Fibroblast of the conjunctiva (primary cell): ENCODE measurements around the gene RNF152.
"Not testable (repeated sequence)": the region's sequence is repeated elsewhere in the genome, so short reads cannot be mapped to it uniquely, and the experiment has no call there.

Source experiments
- DNase-seq: peaks from one replicate; pipeline ENCODE4 v3.0.0-alpha.2; 2010; ENCODE audit warnings: low read depth

The RNF152 gene

DNA sequence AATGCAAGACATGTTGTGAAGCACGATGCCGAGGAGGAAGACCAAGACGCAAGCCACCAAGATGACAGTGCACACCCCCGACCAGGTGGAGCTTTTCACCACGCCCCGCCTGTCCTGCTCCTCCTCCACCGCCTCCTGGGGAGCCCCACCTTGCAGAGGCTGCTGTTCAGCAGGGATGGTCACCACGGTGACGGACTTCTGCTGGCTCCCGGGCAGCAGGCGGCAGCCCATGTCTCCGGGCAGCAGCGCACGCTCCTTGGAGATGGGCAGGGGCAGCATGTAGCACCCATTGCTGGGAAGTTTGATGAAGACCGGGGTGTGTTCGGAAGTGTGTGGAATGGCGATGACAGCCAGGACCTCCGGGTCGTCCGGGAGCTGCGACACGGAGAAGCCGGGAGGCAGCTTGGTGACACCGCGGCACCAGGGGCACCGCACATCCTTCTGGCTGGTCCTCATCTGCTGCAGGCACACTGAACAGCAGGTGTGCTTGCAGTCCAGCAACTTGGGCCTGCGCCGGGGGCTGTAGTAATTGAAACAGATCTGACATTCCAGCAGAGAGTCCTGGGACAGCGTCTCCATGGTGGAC is 76.8 kb downstream of the RNF152 start:
- no peak for DNase-seq

GRCh38 chr18:61808286-61808685 is 84.5 kb downstream of the RNF152 start:
- no peak for DNase-seq

GRCh38 chr18:61803393-61803792 is 89.4 kb downstream of the RNF152 start:
- no peak for DNase-seq

GRCh38 chr18:61797696-61798590 is 94.9 kb downstream of the RNF152 start:
- no peak for DNase-seq

DNA sequence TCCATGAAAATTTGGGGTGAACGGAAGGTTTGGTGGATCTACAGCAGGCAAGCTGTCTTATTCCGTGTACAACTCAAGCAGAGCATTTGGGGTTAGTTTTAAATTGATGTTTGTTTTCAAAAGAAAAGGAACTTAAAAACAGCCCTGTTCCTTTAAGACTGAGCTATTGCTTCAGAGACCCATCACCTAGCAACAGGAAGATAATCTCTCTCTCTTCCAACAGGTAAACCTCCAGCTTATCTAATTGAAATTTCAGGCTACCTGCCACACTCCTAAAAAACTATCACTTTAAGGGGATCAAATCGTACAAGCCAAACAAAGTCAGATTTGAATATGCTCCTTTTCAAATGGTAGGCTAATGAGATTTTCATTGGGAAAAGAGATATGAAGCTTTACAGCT is 101.8 kb downstream of the RNF152 start:
- DNase-seq = no peak

GRCh38 chr18:61787011-61787670 is 105.7 kb downstream of the RNF152 start:
- not testable (repeated sequence) for DNase-seq

DNA sequence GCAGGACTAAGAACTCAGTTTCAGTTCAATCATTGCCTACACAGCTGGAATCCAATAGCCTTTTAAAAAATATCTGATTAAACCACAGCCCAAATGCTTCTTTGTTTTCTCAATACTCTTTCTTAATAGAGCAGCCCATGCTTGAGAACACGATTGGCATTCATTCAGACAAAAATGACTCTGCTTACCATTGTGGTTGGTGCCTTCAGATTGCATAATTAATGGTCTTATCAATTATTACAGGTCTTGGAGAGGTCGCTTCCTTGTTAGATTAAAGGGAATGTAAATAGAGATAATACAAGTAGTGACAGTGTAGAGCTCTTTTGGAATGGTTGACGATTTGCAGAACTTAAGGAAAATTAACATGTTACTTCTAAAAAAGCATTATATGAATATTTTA is 107.2 kb downstream of the RNF152 start:
- no peak for DNase-seq

GRCh38 chr18:61784834-61785233 is 108.0 kb downstream of the RNF152 start:
- no peak for DNase-seq

GRCh38 chr18:61782545-61782944 is 110.3 kb downstream of the RNF152 start:
- DNase-seq = no peak

DNA sequence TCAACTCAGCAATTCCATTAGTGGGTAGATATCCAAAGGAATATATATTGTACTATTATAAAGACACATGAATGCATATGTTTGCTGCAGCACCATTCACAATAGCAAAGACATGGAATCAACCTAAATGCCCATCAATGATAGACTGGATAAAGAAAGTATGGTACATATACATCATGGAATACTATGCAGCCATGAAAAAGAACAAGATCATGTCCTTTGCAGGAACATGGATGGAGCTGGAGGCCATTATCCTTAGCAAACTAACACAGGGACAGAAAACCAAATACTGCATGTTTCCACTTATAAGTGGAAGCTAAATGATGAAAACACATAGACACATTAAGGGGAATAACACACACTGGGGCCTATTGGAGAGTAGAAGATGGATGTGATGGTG is 116.6 kb downstream of the RNF152 start:
- DNase-seq = not testable (repeated sequence)

GRCh38 chr18:61774846-61775245 is 118.0 kb downstream of the RNF152 start:
- no peak for DNase-seq

GRCh38 chr18:61772293-61772848 is 120.4 kb downstream of the RNF152 start:
- no peak for DNase-seq

DNA sequence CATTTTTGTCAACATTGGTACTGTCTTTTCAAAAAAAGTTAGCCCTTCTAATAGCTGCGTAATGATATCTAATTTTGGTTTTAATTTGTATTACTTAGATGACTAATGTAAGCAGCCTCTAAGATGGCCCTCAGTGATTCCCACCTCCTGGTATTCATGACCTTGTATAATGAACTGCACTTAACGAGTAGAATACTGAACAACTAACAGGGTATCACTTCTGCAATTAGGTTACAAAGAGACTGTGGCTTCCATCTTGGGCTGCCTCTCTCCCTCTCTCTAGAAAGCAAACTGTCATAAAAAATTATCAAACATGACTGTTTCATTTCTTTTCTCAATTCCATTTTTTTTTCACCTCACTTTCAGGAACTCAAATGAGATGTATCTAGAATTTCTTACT is 120.9 kb downstream of the RNF152 start:
- no peak for DNase-seq

DNA sequence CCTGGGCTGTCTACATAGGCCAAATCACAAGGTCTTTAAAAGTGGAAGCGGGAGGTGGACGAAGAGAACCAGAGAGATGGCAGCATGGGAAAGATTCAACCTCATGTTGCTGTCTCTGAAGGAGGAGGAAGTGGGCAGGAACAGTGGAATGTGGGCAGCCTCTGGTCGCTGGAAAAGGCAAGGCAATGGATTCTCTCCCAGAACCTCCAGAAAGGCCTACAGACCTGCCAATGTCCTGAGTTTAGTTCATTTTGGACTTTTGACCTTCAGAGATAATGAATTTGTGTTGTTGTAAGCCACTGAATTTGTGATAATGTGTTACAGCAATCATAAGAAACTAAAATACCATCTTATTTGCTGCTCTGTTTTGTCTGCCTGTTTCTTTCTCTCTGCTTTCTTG is 122.5 kb downstream of the RNF152 start:
- DNase-seq = no peak

DNA sequence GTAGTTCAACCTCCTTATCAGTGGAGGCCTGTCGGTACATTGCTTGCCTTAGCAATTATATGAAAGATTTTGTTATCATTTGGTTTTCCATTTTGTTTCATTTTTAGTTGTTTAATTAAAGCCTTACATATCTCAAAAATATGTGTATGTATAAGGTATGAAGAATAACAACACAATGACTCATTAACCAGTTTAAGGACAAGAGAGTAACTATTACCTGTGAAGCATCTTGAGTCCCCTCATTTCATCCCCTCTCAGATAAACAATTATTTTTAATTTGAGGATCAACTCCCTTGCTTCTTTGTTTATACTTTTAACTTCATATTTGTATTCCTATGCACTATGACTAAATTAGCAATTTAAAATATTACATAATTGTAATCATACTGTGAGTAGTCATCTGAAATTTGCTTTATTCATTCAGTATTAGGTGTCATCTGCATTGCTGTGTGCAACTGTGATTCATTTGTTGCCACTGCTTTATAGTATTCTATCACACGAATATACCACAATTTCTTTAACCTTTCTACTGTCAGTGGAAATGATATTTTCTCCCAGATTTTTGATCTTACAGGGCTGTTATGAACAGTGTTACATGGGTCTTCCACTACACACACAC is 126.4 kb downstream of the RNF152 start:
- no peak for DNase-seq

DNA sequence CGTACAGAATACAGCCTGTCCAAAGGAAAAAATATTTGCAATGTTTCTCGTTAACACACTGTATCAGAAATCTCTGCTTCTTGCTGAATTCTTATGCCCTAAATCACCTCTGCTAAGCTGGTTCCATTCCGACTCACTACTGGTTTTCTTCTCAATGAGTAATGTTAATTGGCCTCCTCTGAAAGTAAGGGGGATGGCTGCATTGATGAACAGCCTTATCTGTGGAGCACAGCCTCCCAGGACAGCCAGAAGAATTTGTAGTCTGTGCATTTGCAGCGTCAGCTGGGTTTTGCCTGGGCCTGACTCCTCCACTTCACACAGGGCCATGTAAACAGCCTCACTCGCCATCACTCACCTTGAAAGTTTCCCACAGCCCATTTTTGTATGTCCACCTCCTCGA is 127.7 kb downstream of the RNF152 start:
- no peak for DNase-seq

GRCh38 chr18:61764381-61764780 is 128.4 kb downstream of the RNF152 start:
- DNase-seq = no peak

- no peak for DNase-seq
These were observed 130.9 kb downstream of the RNF152 start for GRCh38 chr18:61761875-61762274.
